HG02884 (cell line): ENCODE data around the gene PPP2R2C.

Source experiments
- ATAC-seq: cut with Tn5 transposase; IDR thresholded peaks from one replicate; pipeline ENCODE4 v1.9.1; 2021; ENCODE audit warnings: mild to moderate bottlenecking, moderate library complexity; ENCODE audit not compliant: unreplicated experiment

Gene PPP2R2C

DNA sequence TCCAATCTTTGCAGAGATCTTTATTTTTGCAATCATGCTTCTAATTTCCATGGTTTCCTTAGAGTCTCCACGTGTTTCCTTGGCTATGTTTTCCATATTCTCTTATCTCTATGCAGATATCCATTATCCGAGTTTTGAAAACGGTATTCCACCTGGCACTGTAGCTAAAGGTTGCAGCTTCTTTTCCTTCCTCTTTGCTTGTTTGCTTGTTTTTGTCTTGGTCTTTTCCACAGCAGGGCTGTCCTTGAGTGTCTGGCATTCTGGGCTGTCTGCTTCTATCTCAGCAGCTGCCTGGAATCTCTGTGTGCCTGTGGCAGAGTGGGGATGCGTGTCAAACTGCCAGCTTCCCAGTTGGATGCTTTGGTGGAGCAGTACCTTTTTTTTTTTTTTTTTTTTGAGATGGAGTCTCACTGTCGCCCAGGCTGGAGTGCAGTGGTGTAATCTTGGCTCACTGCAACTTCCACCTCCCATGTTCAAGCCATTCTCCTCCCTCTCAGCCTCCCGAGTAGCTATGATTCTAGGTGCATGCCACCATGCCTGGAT lies 155.9 kb downstream of the PPP2R2C start:
- no peak for ATAC-seq

DNA sequence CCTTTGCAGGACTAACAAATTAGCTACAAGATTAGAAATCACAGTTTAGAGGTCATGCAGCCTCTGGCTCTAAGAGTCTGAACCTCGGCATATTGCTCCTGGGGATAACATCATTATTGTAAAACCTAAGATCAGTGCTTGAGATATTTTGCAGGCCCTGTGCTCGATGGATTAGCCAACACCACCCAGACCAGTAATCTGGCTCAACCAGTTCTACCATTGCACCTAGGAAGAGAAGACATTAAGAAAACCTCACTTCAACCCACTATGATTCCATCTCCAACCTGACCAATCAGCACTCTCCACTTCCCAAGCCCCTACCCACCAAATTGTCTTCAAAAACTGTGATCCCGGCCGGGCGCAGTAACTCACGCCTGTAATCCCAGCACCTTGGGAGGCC lies 159.2 kb downstream of the PPP2R2C start:
- no peak for ATAC-seq

- ATAC-seq: no peak
Measured at GRCh38 chr4:6309777-6310176, 162.6 kb downstream of the PPP2R2C start.

DNA sequence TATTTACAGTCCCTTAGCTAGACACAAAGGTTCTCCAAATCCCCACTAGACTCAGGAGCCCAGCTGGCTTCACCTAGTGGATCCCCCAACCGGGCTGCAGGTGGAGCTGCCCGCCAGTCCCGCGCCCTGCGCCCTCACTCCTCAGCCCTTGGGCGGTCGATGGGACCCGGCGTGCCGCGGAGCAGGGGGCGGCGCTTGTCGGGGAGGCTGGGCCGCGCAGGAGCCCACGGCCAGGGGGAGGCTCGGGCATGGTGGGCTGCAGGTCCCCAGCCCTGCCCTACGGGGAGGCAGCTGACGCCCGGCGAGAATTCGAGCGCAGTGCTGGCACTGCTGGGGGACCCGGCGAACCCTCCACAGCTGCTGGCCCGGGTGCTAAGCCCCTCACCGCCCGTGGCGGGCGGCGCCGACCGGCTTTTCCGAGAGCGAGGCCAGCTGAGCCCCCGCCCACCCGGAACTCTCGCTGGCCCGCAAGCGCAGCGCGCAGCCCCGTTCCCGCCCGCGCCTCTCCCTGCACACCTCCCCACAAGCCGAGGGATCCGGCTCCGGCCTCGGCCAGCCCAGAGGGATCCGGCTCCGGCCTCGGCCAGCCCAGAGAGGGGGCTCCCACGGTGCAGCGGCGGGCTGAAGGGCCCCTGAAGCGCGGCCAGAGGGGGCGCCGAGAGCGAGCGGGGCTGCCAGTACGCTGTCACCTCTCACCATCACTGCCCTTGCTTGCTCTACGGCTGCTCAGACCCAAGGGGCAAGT lies 163.3 kb downstream of the PPP2R2C start:
- ATAC-seq: no peak

DNA sequence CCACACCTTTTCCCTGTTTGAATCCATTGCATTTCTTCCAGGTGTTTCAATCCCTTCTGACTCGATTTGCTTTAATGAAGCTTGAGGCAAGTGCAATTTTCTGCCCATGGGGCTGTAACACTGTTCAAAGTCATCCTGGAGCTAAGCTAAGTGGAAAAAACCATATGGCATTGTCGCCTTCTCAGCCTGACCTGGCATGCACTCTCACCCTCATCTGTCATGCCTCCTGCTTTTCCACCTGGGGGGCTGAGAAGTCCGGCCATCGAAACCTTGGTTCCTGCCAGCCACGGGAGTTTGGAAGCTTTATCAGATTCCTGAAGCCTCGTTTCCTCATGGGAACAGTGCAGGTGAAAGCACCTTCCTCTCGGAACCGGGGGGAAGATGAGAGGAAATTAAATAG lies 164.5 kb downstream of the PPP2R2C start:
- no peak for ATAC-seq

GRCh38 chr4:6307230-6307629 lies 165.2 kb downstream of the PPP2R2C start:
- no peak for ATAC-seq

- no peak for ATAC-seq
Measured at GRCh38 chr4:6306299-6306698, 166.1 kb downstream of the PPP2R2C start.

DNA sequence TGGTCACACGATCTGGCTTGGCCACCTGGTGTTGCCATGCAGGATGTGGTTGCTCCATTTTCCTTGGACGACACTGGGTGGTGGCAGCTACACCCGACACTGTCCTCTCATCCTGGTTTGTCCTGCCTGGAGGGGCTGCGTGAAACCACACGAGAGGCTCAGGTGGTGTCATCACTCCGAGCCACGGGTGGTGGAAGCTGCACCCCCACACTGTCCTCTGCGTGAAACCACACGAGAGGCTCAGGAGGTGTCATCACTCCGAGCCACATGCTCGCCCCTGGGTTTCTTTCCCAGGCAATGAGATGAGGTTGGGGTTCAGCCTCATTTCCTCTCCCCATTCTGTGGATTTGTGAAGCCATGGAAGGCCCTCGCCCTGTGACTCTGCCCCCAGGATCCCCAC lies 168.5 kb downstream of the PPP2R2C start:
- no peak for ATAC-seq

- ATAC-seq: no peak
Measured at GRCh38 chr4:6302869-6303268, 169.5 kb downstream of the PPP2R2C start.

- ATAC-seq: no peak
Measured at GRCh38 chr4:6301732-6302442, 170.5 kb downstream of the PPP2R2C start.

DNA sequence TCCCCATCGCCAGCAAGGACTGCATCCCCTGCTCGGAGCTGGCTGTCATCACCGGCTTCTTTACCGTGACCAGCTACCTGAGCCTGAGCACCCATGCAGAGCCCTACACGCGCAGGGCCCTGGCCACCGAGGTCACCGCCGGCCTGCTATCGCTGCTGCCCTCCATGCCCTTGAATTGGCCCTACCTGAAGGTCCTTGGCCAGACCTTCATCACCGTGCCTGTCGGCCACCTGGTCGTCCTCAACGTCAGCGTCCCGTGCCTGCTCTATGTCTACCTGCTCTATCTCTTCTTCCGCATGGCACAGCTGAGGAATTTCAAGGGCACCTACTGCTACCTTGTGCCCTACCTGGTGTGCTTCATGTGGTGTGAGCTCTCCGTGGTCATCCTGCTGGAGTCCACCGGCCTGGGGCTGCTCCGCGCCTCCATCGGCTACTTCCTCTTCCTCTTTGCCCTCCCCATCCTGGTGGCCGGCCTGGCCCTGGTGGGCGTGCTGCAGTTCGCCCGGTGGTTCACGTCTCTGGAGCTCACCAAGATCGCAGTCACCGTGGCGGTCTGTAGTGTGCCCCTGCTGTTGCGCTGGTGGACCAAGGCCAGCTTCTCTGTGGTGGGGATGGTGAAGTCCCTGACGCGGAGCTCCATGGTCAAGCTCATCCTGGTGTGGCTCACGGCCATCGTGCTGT lies 171.2 kb downstream of the PPP2R2C start:
- no peak for ATAC-seq

GRCh38 chr4:6300359-6300758 lies 172.1 kb downstream of the PPP2R2C start:
- ATAC-seq: no peak

DNA sequence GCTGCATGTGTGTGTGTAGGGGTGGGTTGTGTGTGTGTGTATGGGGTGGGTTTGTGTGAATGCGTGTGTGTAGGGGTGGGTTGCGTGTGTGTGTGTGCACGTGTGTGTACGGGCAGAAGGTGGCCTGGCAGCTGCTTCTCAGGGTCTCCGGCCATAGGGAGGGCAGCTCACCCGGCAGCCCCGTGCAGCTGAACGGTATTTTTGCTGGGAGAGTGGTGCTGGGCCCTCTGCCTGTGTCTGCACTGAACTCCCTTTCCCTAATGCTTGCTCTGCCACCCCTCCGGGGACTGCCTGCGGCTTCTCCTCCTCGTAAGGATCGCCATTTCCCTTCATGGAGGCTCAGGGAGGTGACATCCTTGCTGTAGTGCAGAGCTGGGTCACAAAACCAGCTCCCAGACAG lies 172.5 kb downstream of the PPP2R2C start:
- no peak for ATAC-seq

GRCh38 chr4:6298852-6299251 lies 173.6 kb downstream of the PPP2R2C start:
- ATAC-seq: no peak

DNA sequence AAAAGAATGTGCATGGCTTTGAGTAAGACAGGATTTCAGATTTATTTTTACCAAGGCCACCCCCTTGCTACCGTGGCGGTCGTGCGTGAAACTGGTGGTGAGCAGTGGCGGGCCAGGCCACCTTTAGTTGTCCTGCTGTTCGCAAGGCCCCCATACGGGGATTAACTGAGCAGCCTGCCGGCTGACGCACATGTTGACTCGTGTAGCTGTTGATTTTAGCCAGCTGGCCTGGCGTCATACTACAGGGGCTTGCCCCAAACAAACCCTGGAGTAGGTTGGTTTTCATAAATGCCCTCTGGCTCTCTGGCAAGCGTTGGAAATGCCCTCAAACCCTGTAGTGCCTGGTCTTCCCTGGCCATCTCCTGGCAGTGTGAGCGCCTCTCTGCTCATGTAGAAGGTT lies 174.4 kb downstream of the PPP2R2C start:
- no peak for ATAC-seq

DNA sequence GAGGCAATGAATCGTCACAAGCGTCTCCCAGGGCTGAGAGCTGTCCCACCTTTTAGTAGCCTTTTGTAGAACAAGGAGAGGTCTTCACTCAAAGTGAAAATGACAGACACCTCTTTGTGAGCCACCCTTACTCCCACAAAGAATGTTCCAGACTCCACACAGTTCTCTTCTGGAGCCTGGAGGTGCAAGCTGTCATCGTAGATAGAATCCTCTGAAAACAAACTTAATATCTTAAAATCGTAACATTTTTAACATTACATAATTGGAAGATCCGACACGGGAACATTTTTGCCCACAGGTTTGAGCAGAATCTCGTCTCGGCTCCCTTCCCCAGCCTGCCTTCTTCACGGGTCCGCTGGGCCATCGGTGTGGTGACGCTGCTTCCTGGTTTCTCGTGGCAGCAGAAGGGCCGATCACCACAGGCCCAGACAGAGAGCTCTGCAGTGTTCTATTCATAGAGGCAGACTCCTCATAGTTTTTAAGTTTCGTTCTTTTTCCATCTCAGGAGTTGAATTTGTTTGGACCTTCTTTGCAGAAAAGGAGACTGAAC lies 175.1 kb downstream of the PPP2R2C start:
- ATAC-seq: no peak

DNA sequence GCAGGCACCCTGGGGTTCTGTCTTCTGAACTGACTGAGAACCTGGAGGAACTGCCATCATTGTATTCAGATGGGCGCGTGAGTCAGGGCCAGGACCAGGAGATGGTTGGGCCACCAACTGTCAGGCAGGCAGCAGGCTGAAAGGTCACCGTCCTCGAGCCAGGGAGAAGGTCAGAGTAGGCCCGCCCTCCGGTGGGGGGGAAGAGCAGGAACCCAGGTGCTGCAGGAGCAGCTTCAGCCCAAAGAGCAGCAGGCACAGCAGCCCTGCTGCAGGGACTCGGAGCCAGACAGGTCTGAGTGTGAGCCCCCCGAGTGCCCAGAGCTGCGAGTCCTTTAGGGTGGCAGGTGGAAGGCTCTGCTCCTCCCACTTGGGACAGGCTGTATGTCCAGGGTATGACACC lies 176.4 kb downstream of the PPP2R2C start:
- ATAC-seq: no peak

- no peak for ATAC-seq
Measured at GRCh38 chr4:6295495-6295894, 176.9 kb downstream of the PPP2R2C start.

- ATAC-seq: no peak
Measured at GRCh38 chr4:6294705-6295421, 177.6 kb downstream of the PPP2R2C start.

GRCh38 chr4:6293661-6294060 lies 178.8 kb downstream of the PPP2R2C start:
- no peak for ATAC-seq

DNA sequence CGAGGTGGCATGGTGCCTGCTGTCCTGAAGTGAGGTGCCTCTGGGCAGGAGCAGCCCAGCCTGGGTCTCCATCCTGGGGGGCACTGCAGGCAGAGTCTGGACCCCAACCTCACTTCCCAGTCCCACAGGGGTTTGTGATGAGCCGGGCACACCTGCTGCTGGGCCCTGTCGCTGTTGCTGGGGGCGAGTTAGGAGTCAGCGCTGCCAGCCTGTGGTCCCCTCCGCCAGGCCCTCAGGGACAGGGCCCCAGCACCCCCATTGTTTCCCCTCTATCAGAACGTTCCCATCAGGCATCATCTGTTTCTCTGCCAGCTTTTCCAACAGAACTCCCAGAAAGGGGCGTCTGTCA lies 179.3 kb downstream of the PPP2R2C start:
- ATAC-seq: no peak
